ENCODE results near the gene MT1B.
A peak's percentile ranks its signal among the peaks of the same experiment; 100 is the strongest.

The MT1B gene

GRCh38 chr16:56682703-56683397 is 31.2 kb downstream of the MT1B start:
- TF ChIP-seq, protein P1, sequence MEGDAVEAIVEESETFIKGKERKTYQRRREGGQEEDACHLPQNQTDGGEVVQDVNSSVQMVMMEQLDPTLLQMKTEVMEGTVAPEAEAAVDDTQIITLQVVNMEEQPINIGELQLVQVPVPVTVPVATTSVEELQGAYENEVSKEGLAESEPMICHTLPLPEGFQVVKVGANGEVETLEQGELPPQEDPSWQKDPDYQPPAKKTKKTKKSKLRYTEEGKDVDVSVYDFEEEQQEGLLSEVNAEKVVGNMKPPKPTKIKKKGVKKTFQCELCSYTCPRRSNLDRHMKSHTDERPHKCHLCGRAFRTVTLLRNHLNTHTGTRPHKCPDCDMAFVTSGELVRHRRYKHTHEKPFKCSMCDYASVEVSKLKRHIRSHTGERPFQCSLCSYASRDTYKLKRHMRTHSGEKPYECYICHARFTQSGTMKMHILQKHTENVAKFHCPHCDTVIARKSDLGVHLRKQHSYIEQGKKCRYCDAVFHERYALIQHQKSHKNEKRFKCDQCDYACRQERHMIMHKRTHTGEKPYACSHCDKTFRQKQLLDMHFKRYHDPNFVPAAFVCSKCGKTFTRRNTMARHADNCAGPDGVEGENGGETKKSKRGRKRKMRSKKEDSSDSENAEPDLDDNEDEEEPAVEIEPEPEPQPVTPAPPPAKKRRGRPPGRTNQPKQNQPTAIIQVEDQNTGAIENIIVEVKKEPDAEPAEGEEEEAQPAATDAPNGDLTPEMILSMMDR (conservative IDR thresholded peaks at IDR 0.05) = no peak
- H3K27ac ChIP-seq = peak overlapping the region; percentile 81

GRCh38 chr16:56683424-56684172 is 31.9 kb downstream of the MT1B start:
- TF ChIP-seq, protein P1 (conservative IDR thresholded peaks at IDR 0.05) = no peak
- H3K27ac ChIP-seq = peak overlapping the region; percentile 81; the same call in 1 of the 2 replicates

GRCh38 chr16:56684256-56684925 is 32.7 kb downstream of the MT1B start:
- TF ChIP-seq, protein P1 (conservative IDR thresholded peaks at IDR 0.05) = no peak
- no peak overlapping the region for H3K27ac ChIP-seq

GRCh38 chr16:56684926-56685590 is 33.4 kb downstream of the MT1B start:
- H3K27ac ChIP-seq = no peak overlapping the region
- TF ChIP-seq, protein P1 (conservative IDR thresholded peaks at IDR 0.05) = no peak

GRCh38 chr16:56686758-56687157 is 35.1 kb downstream of the MT1B start:
- TF ChIP-seq, protein P1 (conservative IDR thresholded peaks at IDR 0.05) = no peak
- no peak overlapping the region for H3K27ac ChIP-seq

- no peak overlapping the region for H3K27ac ChIP-seq
- TF ChIP-seq, protein P1 (conservative IDR thresholded peaks at IDR 0.05) = no peak
These were observed 37.1 kb downstream of the MT1B start for GRCh38 chr16:56688762-56689161.

GRCh38 chr16:56689171-56689570 is 37.5 kb downstream of the MT1B start:
- TF ChIP-seq, protein P1 (conservative IDR thresholded peaks at IDR 0.05) = no peak
- H3K27ac ChIP-seq = no peak overlapping the region

Measured in VCaP (cell line).